HFFc6 (cell line): ENCODE data around the gene EIF6. TPM values are rescaled to one million over a fixed set of nuclear protein-coding genes. Genes with fewer than 3 reads are reported as not detected.
"Not testable (repeated sequence)": the region's sequence is repeated elsewhere in the genome, so short reads cannot be mapped to it uniquely, and the experiment has no call there.

Experiments
- DNase-seq: peaks from one replicate; pipeline ENCODE4 v3.0.0-alpha.2; 2018
- H3K27ac Mint-ChIP-seq: 2 replicates; pipeline ENCODE4 v1.8.0; 2020; ENCODE audit warnings: mild to moderate bottlenecking, mixed read lengths
- H3K27me3 Mint-ChIP-seq: 2 replicates; pipeline ENCODE4 v1.8.0; 2021; ENCODE audit warnings: mild to moderate bottlenecking, moderate library complexity, mixed read lengths; ENCODE audit not compliant: insufficient read depth
- H3K36me3 Mint-ChIP-seq: 2 replicates; pipeline ENCODE4 v1.8.0; 2021; ENCODE audit warnings: low read depth, mixed read lengths
- H3K4me1 Mint-ChIP-seq: 2 replicates; pipeline ENCODE4 v1.8.0; 2020; ENCODE audit warnings: low read depth, mixed read lengths
- H3K4me3 Mint-ChIP-seq: 2 replicates; pipeline ENCODE4 v1.8.0; 2020; ENCODE audit warnings: mild to moderate bottlenecking, moderate library complexity, mixed read lengths
- H3K9me3 Mint-ChIP-seq: 2 replicates; pipeline ENCODE4 v1.8.0; 2020; ENCODE audit warnings: mild to moderate bottlenecking, mixed read lengths
- CTCF ChIP-seq: fragments of 200-600 bp; sonication (generic); IDR thresholded peaks from 2 replicates; pipeline ENCODE4 v1.5.0; 2021; ENCODE audit warnings: antibody characterized with exemption, mild to moderate bottlenecking
- total RNA-seq, 6 experiments: library from RNA; stranded (reverse); fragmentation: NEBNext Ultra II Directional; extraction: Animal tissue kit (Norgen Biotek cat#: 25700); gene quantifications; 2 replicates in 1 of 6; 3 replicates in 5 of 6; pipeline ENCODE4 v1.2.3, GENCODE V29; 2021

Gene EIF6
- total RNA-seq, 6 experiments from 2014 or later = 176 to 194 (median 185) TPM

DNA sequence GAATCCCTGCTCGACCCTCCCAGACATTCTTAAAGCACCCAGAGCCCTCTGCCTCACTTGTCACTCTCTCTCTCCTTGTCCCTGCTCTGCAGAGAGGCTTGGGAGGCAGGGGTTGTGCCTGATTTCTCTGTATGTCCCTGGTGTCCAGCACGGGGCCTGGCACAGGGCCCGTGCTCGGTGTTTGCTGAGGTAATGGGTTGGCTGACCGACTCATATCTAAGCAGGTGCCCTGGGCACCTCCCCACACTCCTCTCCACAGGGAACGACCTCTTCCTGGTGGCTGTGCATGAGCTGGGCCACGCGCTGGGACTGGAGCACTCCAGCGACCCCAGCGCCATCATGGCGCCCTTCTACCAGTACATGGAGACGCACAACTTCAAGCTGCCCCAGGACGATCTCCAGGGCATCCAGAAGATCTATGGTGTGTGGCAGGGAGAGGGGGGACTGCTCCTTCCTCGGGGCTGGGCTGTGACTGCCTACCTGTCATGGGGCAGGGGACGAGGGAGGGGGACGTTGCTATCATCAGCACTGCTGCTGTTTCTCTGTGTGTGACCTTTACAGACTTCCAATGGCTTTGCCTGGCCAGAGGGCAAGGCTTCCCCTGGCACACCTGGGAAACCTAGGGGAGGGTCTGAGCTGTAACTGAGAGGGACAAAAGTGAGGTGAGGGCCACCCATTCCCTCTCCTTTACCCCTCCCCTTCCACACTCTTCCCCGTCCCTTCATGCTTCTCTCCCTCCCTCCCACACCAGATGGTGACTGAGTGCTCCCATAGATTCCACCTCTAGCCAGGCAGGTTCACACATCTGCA lies 20.8 kb downstream of the EIF6 start:
- DNase-seq = no peak
- peaks cover 22% of the 10 kb centered on the region for H3K4me1 Mint-ChIP-seq
- peak overlapping the region; percentile 54 for H3K27ac Mint-ChIP-seq
- H3K27me3 Mint-ChIP-seq = no peaks in the 10 kb centered on the region; the same call in 1 of the 2 replicates
- peak overlapping the region; percentile 38 for H3K4me3 Mint-ChIP-seq
- TF ChIP-seq CTCF = no peak
- no peaks in the 10 kb centered on the region for H3K36me3 Mint-ChIP-seq
- no peaks in the 10 kb centered on the region for H3K9me3 Mint-ChIP-seq

GRCh38 chr20:35262731-35263531 lies 21.6 kb downstream of the EIF6 start:
- not testable (repeated sequence) for H3K27me3 Mint-ChIP-seq, H3K36me3 Mint-ChIP-seq, H3K9me3 Mint-ChIP-seq
- peak; percentile 50 for DNase-seq
- peak overlapping the region; percentile 54 for H3K27ac Mint-ChIP-seq
- H3K4me1 Mint-ChIP-seq = peaks cover 28% of the 10 kb centered on the region
- 0 out of 2 replicates have a peak, but pooled peaks have one; percentile 9 for TF ChIP-seq CTCF
- H3K4me3 Mint-ChIP-seq = peak overlapping the region; percentile 38

GRCh38 chr20:35262321-35262720 lies 22.3 kb downstream of the EIF6 start:
- H3K4me3 Mint-ChIP-seq, H3K9me3 Mint-ChIP-seq, H3K27me3 Mint-ChIP-seq, H3K27ac Mint-ChIP-seq, DNase-seq, H3K36me3 Mint-ChIP-seq: not testable (repeated sequence)
- H3K4me1 Mint-ChIP-seq = peaks cover 34% of the 10 kb centered on the region

DNA sequence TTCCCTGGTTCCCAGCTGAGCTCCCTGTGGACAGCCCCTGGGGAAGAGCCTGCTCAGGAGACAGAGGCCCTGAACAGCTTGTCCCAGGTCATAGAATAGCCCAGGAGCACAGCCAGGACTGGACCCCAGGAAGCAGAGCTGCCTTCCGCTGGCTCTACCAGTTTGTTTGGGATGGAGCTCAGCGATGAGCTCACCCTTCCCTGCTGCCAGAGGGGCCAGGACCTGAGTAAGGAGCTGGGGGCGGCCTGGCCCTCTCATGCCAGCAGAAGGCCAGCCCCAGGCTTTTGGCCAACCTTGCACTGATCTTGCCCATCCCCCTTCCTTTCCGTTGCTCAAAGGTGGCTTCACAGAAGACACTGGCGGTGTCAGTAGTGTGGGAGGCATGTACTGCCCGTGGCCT lies 24.1 kb downstream of the EIF6 start:
- Mint-ChIP-seq H3K4me3 (no peak overlapping the region), H3K27me3 (no peaks in the 10 kb centered on the region; the same call in 1 of the 2 replicates), H3K9me3 (no peaks in the 10 kb centered on the region), H3K36me3 (peaks cover 13% of the 10 kb centered on the region), H3K4me1 (peaks cover 31% of the 10 kb centered on the region), H3K27ac (no peak overlapping the region)
- no peak for TF ChIP-seq CTCF
- DNase-seq = no peak

- no peak overlapping the region for H3K27ac Mint-ChIP-seq
- no peaks in the 10 kb centered on the region for H3K9me3 Mint-ChIP-seq
- peaks cover 16% of the 10 kb centered on the region for H3K4me1 Mint-ChIP-seq
- TF ChIP-seq CTCF = no peak
- peaks cover 21% of the 10 kb centered on the region for H3K36me3 Mint-ChIP-seq
- no peak for DNase-seq
- H3K4me3 Mint-ChIP-seq = no peak overlapping the region
- no peaks in the 10 kb centered on the region for H3K27me3 Mint-ChIP-seq
Measured at GRCh38 chr20:35257175-35257909, 27.2 kb downstream of the EIF6 start.
